HL-60 (cell line): ENCODE results near the gene BABAM1.

ENCODE experiments used
- DNase-seq, 2 experiments: peaks; one replicate each; pipeline ENCODE4 v3.0.0-alpha.2; 2010 to 2020; ENCODE audit warnings: low read depth in 1 of 2, low spot score in 1 of 2
- H3K27ac ChIP-seq: fragments of 250-450 bp; sonication (Bioruptor Pico); replicated peaks from 2 replicates; pipeline ENCODE4 v1.5.1; 2020; ENCODE audit warnings: mild to moderate bottlenecking, moderate library complexity
- H3K27me3 ChIP-seq: fragments of 250-450 bp; sonication (Bioruptor Pico); 2 replicates; pipeline ENCODE4 v1.5.1; 2021; ENCODE audit warnings: mild to moderate bottlenecking, moderate library complexity; ENCODE audit not compliant: insufficient read depth, poor library complexity, severe bottlenecking
- H3K4me3 ChIP-seq: replicated peaks from 2 replicates; pipeline ENCODE4 v1.5.1; 2011; ENCODE audit warnings: mild to moderate bottlenecking, control low read depth, low read length; ENCODE audit not compliant: insufficient read depth
- GABPA ChIP-seq: IDR thresholded peaks from 2 replicates; pipeline ENCODE4 v1.6.1; 2012; ENCODE audit warnings: low read depth
- POLR2AphosphoS5 ChIP-seq: IDR thresholded peaks from 2 replicates; pipeline ENCODE4 v1.6.1; 2012; ENCODE audit warnings: low read depth
- REST ChIP-seq: IDR thresholded peaks from 2 replicates; pipeline ENCODE4 v1.6.1; 2012; ENCODE audit warnings: low read depth; ENCODE audit not compliant: insufficient replicate concordance
- SPI1 ChIP-seq: IDR thresholded peaks from 2 replicates; pipeline ENCODE4 v1.6.1; 2012; ENCODE audit warnings: low read depth, mild to moderate bottlenecking, borderline replicate concordance
- TF ChIP-seq, protein P1 (sequence below): IDR thresholded peaks from one replicate; pipeline ENCODE4 v1.5.1; 2011; ENCODE audit warnings: low read length, control low read depth, inconsistent platforms; ENCODE audit not compliant: insufficient read depth

The BABAM1 gene

DNA sequence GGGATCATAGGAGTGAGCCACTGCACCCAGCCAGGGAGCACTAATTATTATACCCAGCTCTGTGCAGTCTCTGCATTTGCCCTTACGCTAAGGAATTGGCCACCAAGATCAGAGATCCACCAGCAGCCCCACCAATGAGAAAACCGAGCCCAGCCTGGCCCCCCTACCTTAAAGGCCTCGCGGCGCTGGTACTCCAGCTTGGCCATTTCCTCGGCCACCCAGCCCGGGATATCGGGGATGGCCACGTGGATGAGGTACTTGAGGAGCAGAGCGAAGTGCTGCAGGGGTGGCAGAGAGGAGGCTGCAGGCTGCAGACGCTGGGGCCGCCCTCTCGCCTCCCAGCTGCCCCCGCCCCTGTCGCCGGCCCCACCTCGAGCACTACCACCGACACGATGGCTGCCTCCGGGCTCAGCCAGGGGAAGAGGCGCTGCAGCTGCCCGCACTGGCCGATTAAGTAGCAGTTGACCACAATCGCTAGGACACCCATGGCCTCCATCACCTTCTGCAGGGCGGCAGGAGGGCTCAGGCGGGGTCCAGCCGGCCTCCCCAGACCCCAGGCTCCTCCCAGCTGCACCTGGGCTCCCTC, 59.9 kb downstream of the BABAM1 start:
- no peak overlapping the region for H3K27ac ChIP-seq
- no peak overlapping the region for H3K4me3 ChIP-seq
- no peak for DNase-seq

DNA sequence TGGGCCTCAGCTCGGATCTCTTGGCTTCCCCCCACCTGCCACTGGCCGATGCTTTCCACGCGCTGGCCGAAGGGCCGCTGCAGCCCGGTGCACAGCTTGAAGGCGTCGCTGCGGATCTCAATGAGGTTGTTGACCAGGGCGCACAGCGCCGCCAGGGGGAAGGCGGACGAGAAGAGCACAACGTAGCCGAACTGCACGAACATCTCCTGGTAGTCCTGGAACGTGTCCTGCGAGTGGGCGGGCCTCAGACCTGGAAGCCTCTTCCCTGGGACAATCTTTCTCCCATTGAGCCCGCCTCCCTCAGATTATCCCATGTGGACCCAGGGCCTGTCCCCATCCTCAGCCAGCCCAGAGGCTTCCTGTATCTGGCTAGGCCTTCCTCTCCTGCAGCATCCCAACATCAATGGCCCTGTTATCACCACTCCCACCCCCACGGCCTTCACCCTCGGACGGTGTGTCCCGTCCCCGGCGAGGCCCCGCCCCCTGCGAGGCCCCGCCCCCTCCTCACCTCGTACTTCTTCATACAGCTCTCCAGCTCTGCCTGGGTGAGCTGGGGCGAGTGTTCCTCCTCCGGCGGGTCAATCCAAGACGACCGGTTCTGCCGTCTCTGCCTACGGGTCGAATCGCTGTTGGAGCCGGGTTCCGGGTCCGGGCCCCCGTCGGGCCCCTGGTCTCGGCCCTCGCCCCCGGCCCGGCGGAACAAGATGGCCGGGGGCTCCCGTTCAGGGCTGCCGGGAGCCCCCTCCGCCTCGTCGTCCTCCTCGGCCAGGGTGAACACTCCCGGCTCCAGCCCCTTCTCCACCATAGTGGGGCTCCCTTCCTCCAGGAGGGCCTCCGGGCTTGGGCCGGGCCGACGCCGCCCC, 60.6 kb downstream of the BABAM1 start:
- Histone ChIP-seq H3K27me3 (peaks cover 27% of the 10 kb centered on the region), H3K4me3 (0 out of 2 replicates have a peak overlapping the region, but pooled peaks have one; percentile 15), H3K27ac (no peak overlapping the region)
- TF ChIP-seq GABPA (no peak), REST (no peak), POLR2AphosphoS5 (no peak), SPI1 (no peak)
- TF ChIP-seq, protein P1, sequence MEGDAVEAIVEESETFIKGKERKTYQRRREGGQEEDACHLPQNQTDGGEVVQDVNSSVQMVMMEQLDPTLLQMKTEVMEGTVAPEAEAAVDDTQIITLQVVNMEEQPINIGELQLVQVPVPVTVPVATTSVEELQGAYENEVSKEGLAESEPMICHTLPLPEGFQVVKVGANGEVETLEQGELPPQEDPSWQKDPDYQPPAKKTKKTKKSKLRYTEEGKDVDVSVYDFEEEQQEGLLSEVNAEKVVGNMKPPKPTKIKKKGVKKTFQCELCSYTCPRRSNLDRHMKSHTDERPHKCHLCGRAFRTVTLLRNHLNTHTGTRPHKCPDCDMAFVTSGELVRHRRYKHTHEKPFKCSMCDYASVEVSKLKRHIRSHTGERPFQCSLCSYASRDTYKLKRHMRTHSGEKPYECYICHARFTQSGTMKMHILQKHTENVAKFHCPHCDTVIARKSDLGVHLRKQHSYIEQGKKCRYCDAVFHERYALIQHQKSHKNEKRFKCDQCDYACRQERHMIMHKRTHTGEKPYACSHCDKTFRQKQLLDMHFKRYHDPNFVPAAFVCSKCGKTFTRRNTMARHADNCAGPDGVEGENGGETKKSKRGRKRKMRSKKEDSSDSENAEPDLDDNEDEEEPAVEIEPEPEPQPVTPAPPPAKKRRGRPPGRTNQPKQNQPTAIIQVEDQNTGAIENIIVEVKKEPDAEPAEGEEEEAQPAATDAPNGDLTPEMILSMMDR, result no peak
- DNase-seq, result peak in 1 of 2 experiments; percentile 33

More for the DNA sequence above, 59.9 kb downstream of the BABAM1 start:
- peaks cover 27% of the 10 kb centered on the region for H3K27me3 ChIP-seq
- TF ChIP-seq, protein P1, result no peak
- TF ChIP-seq SPI1 (no peak), GABPA (no peak), POLR2AphosphoS5 (no peak), REST (no peak)
